Hepatocyte (in vitro differentiated cells): ENCODE measurements around the gene MBLAC1. TPM values are rescaled to one million over a fixed set of nuclear protein-coding genes. Genes with fewer than 3 reads are reported as not detected.

Experiments
- DNase-seq: peaks from one replicate; pipeline ENCODE4 v3.0.0-alpha.2; 2016; ENCODE audit warnings: low spot score
- H2AFZ ChIP-seq: fragments of 200-600 bp; sonication (generic); 2 replicates; pipeline ENCODE4 v1.6.0; 2016; ENCODE audit warnings: antibody characterized with exemption, mild to moderate bottlenecking
- H3K27ac ChIP-seq: fragments of 200-600 bp; sonication (generic); 2 replicates; pipeline ENCODE4 v1.5.1; 2016; ENCODE audit warnings: mild to moderate bottlenecking
- H3K27me3 ChIP-seq: fragments of 200-600 bp; sonication (generic); 2 replicates; pipeline ENCODE4 v1.6.1; 2016
- H3K36me3 ChIP-seq: fragments of 200-600 bp; sonication (generic); replicated peaks from 2 replicates; pipeline ENCODE4 v1.5.1; 2016; ENCODE audit warnings: low read depth; ENCODE audit not compliant: insufficient read depth
- H3K4me1 ChIP-seq: fragments of 200-600 bp; sonication (generic); 2 replicates; pipeline ENCODE4 v1.5.1; 2016; ENCODE audit warnings: mild to moderate bottlenecking, moderate library complexity; ENCODE audit not compliant: insufficient read depth
- H3K4me2 ChIP-seq: fragments of 200-600 bp; sonication (generic); 2 replicates; pipeline ENCODE4 v1.6.0; 2016
- H3K4me3 ChIP-seq: fragments of 200-600 bp; sonication (generic); 2 replicates; pipeline ENCODE4 v1.5.1; 2016; ENCODE audit warnings: mild to moderate bottlenecking
- H3K79me2 ChIP-seq: fragments of 200-600 bp; sonication (generic); 2 replicates; pipeline ENCODE4 v1.6.0; 2017; ENCODE audit warnings: mild to moderate bottlenecking
- H3K9me2 ChIP-seq: fragments of 200-600 bp; sonication (generic); replicated peaks from 2 replicates; pipeline ENCODE4 v1.6.0; 2017; ENCODE audit warnings: mild to moderate bottlenecking; ENCODE audit not compliant: insufficient read depth
- H3K9me3 ChIP-seq: fragments of 200-600 bp; sonication (generic); 2 replicates; pipeline ENCODE4 v1.5.1; 2016; ENCODE audit warnings: low read depth, mild to moderate bottlenecking
- H4K20me1 ChIP-seq: fragments of 200-600 bp; sonication (generic); 2 replicates; pipeline ENCODE4 v1.6.0; 2016; ENCODE audit warnings: mild to moderate bottlenecking; ENCODE audit not compliant: insufficient read depth, poor library complexity, severe bottlenecking
- EZH2 ChIP-seq: fragments of 200-600 bp; sonication (generic); IDR thresholded peaks from 2 replicates; pipeline ENCODE4 v1.6.1; 2016; ENCODE audit warnings: antibody characterized with exemption, mild to moderate bottlenecking, borderline replicate concordance
- EZH2phosphoT487 ChIP-seq: fragments of 200-600 bp; sonication (generic); IDR thresholded peaks from one replicate; pipeline ENCODE4 v1.6.1; 2018; ENCODE audit warnings: antibody characterized with exemption, mild to moderate bottlenecking, low read depth, moderate library complexity; ENCODE audit not compliant: unreplicated experiment, severe bottlenecking
- WGBS: methylation state at CpG from one replicate; pipeline ENCODE4 v1.1.6; 2016; ENCODE audit warnings: low lambda C conversion rate; ENCODE audit errors: missing lambda C conversion rate; 5-methylcytosine and 5-hydroxymethylcytosine counted together
- polyA plus RNA-seq: library from polyadenylated mRNA; unstranded; fragments of >200 nt; fragmentation: Nextera tagmentation; extraction: Ambion mirVana; gene quantifications from 2 replicates; pipeline ENCODE4 v1.2.1, GENCODE V29; 2016
- total RNA-seq: library from RNA; depleted of rRNA; stranded (reverse); fragments of >200 nt; gene quantifications from 2 replicates; pipeline ENCODE4 v1.2.3, GENCODE V29; 2014
- TF ChIP-seq, protein P1 (sequence below): fragments of 200-600 bp; sonication (generic); IDR thresholded peaks from 2 replicates; pipeline ENCODE4 v1.5.1; 2016; ENCODE audit warnings: antibody characterized with exemption, mild to moderate bottlenecking; ENCODE audit not compliant: poor library complexity

MBLAC1 gene
- total and polyA plus RNA-seq, 2 experiments from 2014 or later = 2.7 to 4.5 TPM

GRCh38 chr7:100093925-100094486, 32.8 kb upstream of the MBLAC1 start:
- H3K4me3 ChIP-seq = no peak overlapping the region
- no peaks in the 10 kb centered on the region for H3K9me3 ChIP-seq
- peaks cover 12% of the 10 kb centered on the region for H3K4me1 ChIP-seq
- no peaks in the 10 kb centered on the region for H3K9me2 ChIP-seq
- H3K27me3 ChIP-seq = no peaks in the 10 kb centered on the region
- DNase-seq = no peak
- TF ChIP-seq EZH2phosphoT487 (no peak), EZH2 (no peak)
- TF ChIP-seq, protein P1, sequence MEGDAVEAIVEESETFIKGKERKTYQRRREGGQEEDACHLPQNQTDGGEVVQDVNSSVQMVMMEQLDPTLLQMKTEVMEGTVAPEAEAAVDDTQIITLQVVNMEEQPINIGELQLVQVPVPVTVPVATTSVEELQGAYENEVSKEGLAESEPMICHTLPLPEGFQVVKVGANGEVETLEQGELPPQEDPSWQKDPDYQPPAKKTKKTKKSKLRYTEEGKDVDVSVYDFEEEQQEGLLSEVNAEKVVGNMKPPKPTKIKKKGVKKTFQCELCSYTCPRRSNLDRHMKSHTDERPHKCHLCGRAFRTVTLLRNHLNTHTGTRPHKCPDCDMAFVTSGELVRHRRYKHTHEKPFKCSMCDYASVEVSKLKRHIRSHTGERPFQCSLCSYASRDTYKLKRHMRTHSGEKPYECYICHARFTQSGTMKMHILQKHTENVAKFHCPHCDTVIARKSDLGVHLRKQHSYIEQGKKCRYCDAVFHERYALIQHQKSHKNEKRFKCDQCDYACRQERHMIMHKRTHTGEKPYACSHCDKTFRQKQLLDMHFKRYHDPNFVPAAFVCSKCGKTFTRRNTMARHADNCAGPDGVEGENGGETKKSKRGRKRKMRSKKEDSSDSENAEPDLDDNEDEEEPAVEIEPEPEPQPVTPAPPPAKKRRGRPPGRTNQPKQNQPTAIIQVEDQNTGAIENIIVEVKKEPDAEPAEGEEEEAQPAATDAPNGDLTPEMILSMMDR = no peak
- H4K20me1 ChIP-seq = peaks cover 2% of the 10 kb centered on the region
- H2AFZ ChIP-seq = no peak overlapping the region
- H3K4me2 ChIP-seq = no peak overlapping the region
- 90% methylated on average over 16 of the region's 16 CpGs for WGBS
- H3K36me3 ChIP-seq = no peaks in the 10 kb centered on the region
- H3K27ac ChIP-seq = no peak overlapping the region
- H3K79me2 ChIP-seq = peaks cover 42% of the 10 kb centered on the region

- H3K4me2 ChIP-seq = no peak overlapping the region
- no peak overlapping the region for H3K27ac ChIP-seq
- no peak overlapping the region for H2AFZ ChIP-seq
- 91% methylated on average over 9 of the region's 9 CpGs for WGBS
- no peak for DNase-seq
- H3K4me1 ChIP-seq = peaks cover 10% of the 10 kb centered on the region
- peaks cover 2% of the 10 kb centered on the region for H4K20me1 ChIP-seq
- no peaks in the 10 kb centered on the region for H3K9me2 ChIP-seq
- TF ChIP-seq EZH2 = no peak
- no peak for TF ChIP-seq EZH2phosphoT487
- TF ChIP-seq, protein P1 = no peak
- no peaks in the 10 kb centered on the region for H3K27me3 ChIP-seq
- peaks cover 43% of the 10 kb centered on the region for H3K79me2 ChIP-seq
- H3K9me3 ChIP-seq = no peaks in the 10 kb centered on the region
- H3K4me3 ChIP-seq = no peak overlapping the region
- H3K36me3 ChIP-seq = no peaks in the 10 kb centered on the region
Measured at GRCh38 chr7:100095289-100095688, 31.5 kb upstream of the MBLAC1 start.

DNA sequence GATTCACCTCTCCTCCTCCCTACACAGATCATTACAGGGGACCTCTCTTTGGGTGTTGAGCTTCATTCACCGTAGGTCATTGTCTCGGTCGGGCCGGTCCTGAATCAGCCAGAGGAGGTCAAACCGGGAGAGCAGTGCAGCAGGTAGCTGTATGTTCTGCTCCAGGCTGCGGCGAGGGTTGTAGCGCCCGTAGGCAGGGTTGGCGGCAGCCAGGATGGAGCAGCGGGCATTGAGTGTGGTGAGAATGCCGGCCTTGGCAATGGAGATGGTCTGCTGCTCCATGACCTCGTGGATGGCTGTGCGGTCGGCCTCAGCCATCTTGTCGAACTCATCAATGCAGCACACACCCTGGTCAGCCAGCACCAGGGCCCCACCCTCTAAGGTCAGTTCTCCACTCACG, 31.1 kb upstream of the MBLAC1 start:
- TF ChIP-seq, protein P1 = no peak
- TF ChIP-seq EZH2phosphoT487 (no peak), EZH2 (no peak)
- DNase-seq = no peak
- Histone ChIP-seq H3K4me1 (peaks cover 10% of the 10 kb centered on the region), H3K27me3 (no peaks in the 10 kb centered on the region), H3K9me3 (no peaks in the 10 kb centered on the region), H3K36me3 (no peaks in the 10 kb centered on the region), H4K20me1 (peaks cover 2% of the 10 kb centered on the region), H3K4me2 (no peak overlapping the region), H3K27ac (no peak overlapping the region), H3K4me3 (no peak overlapping the region), H3K79me2 (peaks cover 40% of the 10 kb centered on the region), H2AFZ (no peak overlapping the region), H3K9me2 (no peaks in the 10 kb centered on the region)
- WGBS = 94% methylated on average over 17 of the region's 17 CpGs
